SU-DHL-6 (cell line): Measurements from ENCODE around the gene GJC2.

ENCODE experiments used
- EZH2phosphoT487 ChIP-seq: fragments of 200-600 bp; sonication (generic), shearing (Covaris generic); conservative IDR thresholded peaks from 2 replicates; pipeline ENCODE4 v1.6.1; 2018; ENCODE audit warnings: mild to moderate bottlenecking, antibody characterized with exemption, low read length, moderate library complexity, mixed read lengths
- TF ChIP-seq, protein P1 (sequence below): fragments of 200-600 bp; sonication (generic); IDR thresholded peaks from one replicate; pipeline ENCODE4 v1.5.1; 2017; ENCODE audit warnings: antibody characterized with exemption, mild to moderate bottlenecking, low read length, moderate library complexity; ENCODE audit not compliant: insufficient read depth, poor library complexity, severe bottlenecking

DNA sequence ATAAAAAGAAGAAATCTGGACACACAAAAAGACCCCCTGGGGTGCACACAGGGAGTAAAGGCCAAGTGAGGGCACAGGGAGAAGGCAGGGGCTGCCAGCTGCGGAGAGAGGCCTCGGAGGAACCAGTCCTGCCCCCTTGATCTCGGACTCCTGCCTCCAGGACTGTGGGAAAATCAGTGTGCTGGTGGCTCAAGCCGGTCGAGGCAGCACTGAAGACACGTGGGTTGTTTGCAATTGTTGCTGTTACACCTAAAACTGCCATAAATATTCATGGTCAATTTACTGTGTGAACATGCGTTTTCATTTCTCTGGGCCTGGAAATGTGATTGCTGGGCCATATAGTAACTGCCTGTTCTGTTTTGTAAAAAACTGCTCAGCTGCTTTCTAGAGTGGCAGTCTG lies 34.4 kb downstream of the GJC2 start:
- TF ChIP-seq, protein P1, sequence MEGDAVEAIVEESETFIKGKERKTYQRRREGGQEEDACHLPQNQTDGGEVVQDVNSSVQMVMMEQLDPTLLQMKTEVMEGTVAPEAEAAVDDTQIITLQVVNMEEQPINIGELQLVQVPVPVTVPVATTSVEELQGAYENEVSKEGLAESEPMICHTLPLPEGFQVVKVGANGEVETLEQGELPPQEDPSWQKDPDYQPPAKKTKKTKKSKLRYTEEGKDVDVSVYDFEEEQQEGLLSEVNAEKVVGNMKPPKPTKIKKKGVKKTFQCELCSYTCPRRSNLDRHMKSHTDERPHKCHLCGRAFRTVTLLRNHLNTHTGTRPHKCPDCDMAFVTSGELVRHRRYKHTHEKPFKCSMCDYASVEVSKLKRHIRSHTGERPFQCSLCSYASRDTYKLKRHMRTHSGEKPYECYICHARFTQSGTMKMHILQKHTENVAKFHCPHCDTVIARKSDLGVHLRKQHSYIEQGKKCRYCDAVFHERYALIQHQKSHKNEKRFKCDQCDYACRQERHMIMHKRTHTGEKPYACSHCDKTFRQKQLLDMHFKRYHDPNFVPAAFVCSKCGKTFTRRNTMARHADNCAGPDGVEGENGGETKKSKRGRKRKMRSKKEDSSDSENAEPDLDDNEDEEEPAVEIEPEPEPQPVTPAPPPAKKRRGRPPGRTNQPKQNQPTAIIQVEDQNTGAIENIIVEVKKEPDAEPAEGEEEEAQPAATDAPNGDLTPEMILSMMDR: no peak
- TF ChIP-seq EZH2phosphoT487: no peak
